MCF 10A (cell line): ENCODE results near the gene CCDC90B. TPM values are rescaled to one million over a fixed set of nuclear protein-coding genes. Genes with fewer than 3 reads are reported as not detected.
A peak's percentile ranks its signal among the peaks of the same experiment; 100 is the strongest.

Experiments used
- BruUV-seq: library from RNA; stranded (reverse); fragments of 400-500 nt; replicated peaks from 2 replicates; lab custom pipeline; 2021; lab: Mats Ljungman, UMichigan
- CTCF ChIA-PET: fragments of 300-600 bp; sonication (Branson Sonifier 250); formaldehyde crosslinking; extraction: SDS; loops from one replicate; lab custom pipeline; 2021; ENCODE audit warnings: antibody characterized with exemption, inconsistent platforms; lab: Yijun Ruan, JAX
- POLR2A ChIA-PET: fragments of 300-600, 350-650 bp; sonication (Branson Sonifier 250); formaldehyde crosslinking; extraction: SDS; loops from one replicate; lab custom pipeline; 2020; ENCODE audit warnings: antibody characterized with exemption, inconsistent platforms; lab: Yijun Ruan, JAX
- DNase-seq: peaks from one replicate; pipeline ENCODE4 v3.0.0-alpha.2; 2018; ENCODE audit not compliant: unreplicated experiment
- H3K27ac Mint-ChIP-seq: one replicate; pipeline ENCODE4 v1.8.0; 2022; ENCODE audit warnings: mild to moderate bottlenecking, low read depth, mixed read lengths; ENCODE audit not compliant: unreplicated experiment
- H3K27me3 Mint-ChIP-seq: one replicate; pipeline ENCODE4 v1.8.0; 2022; ENCODE audit warnings: mixed read lengths; ENCODE audit not compliant: insufficient read depth, unreplicated experiment
- H3K36me3 Mint-ChIP-seq: one replicate; pipeline ENCODE4 v1.8.0; 2022; ENCODE audit warnings: mild to moderate bottlenecking, moderate library complexity, mixed read lengths; ENCODE audit not compliant: insufficient read depth, unreplicated experiment
- H3K4me1 Mint-ChIP-seq: one replicate; pipeline ENCODE4 v1.8.0; 2022; ENCODE audit warnings: mixed read lengths; ENCODE audit not compliant: insufficient read depth, unreplicated experiment
- H3K4me3 Mint-ChIP-seq: one replicate; pipeline ENCODE4 v1.8.0; 2022; ENCODE audit warnings: mild to moderate bottlenecking, moderate library complexity, mixed read lengths; ENCODE audit not compliant: unreplicated experiment
- H3K9me3 Mint-ChIP-seq: one replicate; pipeline ENCODE4 v1.8.0; 2022; ENCODE audit warnings: mixed read lengths; ENCODE audit not compliant: unreplicated experiment
- CTCF ChIP-seq: fragments of 200-600 bp; IDR thresholded peaks from one replicate; pipeline ENCODE4 v1.8.0; 2022; ENCODE audit warnings: antibody characterized with exemption, mild to moderate bottlenecking; ENCODE audit not compliant: unreplicated experiment
- intact Hi-C: fragments of 100-400 bp; cut with micrococcal nuclease; formaldehyde crosslinking; loops from 2 replicates; pipeline ENCODE4 v1.14.1; 2022
- total RNA-seq: library from RNA; stranded (reverse); gene quantifications from 2 replicates; pipeline ENCODE4 v1.2.3, GENCODE V29; 2022

The CCDC90B gene
- total RNA-seq, 1 experiment from 2014 or later = 69.1 TPM

GRCh38 chr11:83287631-83288030 lies 1.5 kb upstream of the CCDC90B start:
- no peak overlapping the region for H3K27ac Mint-ChIP-seq
- no peak for TF ChIP-seq CTCF
- no peak overlapping the region for H3K4me3 Mint-ChIP-seq
- no TSS peak for BruUV-seq
- intact Hi-C loops = loop anchor here (10.0 kb wide), 1 partner anchor 133 kb away; the partner anchor contains the start of gene PCF11
- no peaks in the 10 kb centered on the region for H3K27me3 Mint-ChIP-seq
- POLR2A ChIA-PET = interaction anchor here (0.9 kb wide), 1 partner anchor 131 kb away, joined by 3 read pairs; the partner anchor contains the start of gene PCF11
- no peak for DNase-seq
- CTCF ChIA-PET = interaction anchor here (0.6 to 11.5 kb wide), 5 partner anchors 12 to 549 kb away, joined by 3 to 383 read pairs (median 4); no protein-coding TSS in a partner anchor
- peaks cover 2% of the 10 kb centered on the region for H3K4me1 Mint-ChIP-seq
- H3K9me3 Mint-ChIP-seq = no peaks in the 10 kb centered on the region
- H3K36me3 Mint-ChIP-seq = no peaks in the 10 kb centered on the region

- TSS peak; percentile 49 for BruUV-seq
- H3K27ac Mint-ChIP-seq = peak overlapping the region; percentile 99
- H3K4me3 Mint-ChIP-seq = peak overlapping the region; percentile 90
- peaks cover 3% of the 10 kb centered on the region for H3K36me3 Mint-ChIP-seq
- ChIA-PET CTCF (interaction anchor here (0.6 to 1.8 kb wide), 8 partner anchors 26 to 606 kb away, joined by 3 to 11 read pairs (median 3); no protein-coding TSS in a partner anchor), POLR2A (interaction anchor here (0.6 to 4.0 kb wide), 15 partner anchors 9 to 535 kb away, joined by 3 to 40 read pairs (median 3); partner anchors contain the start of genes ANKRD42, DDIAS, PCF11 and PRCP)
- no peak for TF ChIP-seq CTCF
- H3K27me3 Mint-ChIP-seq = no peaks in the 10 kb centered on the region
- intact Hi-C loops = loop anchor here (2.0 to 10.0 kb wide), 2 partner anchors 130 to 214 kb away; partner anchors contain the start of genes PCF11 and RAB30
- H3K4me1 Mint-ChIP-seq = peaks cover 13% of the 10 kb centered on the region
- H3K9me3 Mint-ChIP-seq = no peaks in the 10 kb centered on the region
- DNase-seq = peak; percentile 1
Measured at GRCh38 chr11:83285151-83285770, 906 bp downstream of the CCDC90B start.

GRCh38 chr11:83284501-83285150 lies 1.5 kb downstream of the CCDC90B start:
- BruUV-seq = no TSS peak
- Mint-ChIP-seq H3K4me1 (peaks cover 14% of the 10 kb centered on the region), H3K27me3 (no peaks in the 10 kb centered on the region), H3K27ac (peak overlapping the region; percentile 99), H3K4me3 (peak overlapping the region; percentile 90), H3K9me3 (no peaks in the 10 kb centered on the region), H3K36me3 (peaks cover 9% of the 10 kb centered on the region)
- CTCF ChIA-PET = interaction anchor here (0.6 to 5.0 kb wide), 10 partner anchors 8 to 606 kb away, joined by 3 to 22 read pairs (median 3); partner anchors contain the start of gene ANKRD42
- DNase-seq = no peak
- POLR2A ChIA-PET = interaction anchor here (0.7 to 4.0 kb wide), 5 partner anchors 8 to 500 kb away, joined by 3 to 40 read pairs (median 31); partner anchors contain the start of genes ANKRD42, DDIAS, PCF11 and PRCP
- no peak for TF ChIP-seq CTCF
- intact Hi-C loops = loop anchor here (2.0 to 10.0 kb wide), 2 partner anchors 130 to 214 kb away; partner anchors contain the start of genes PCF11 and RAB30
